Activated CD8-positive, alpha-beta memory T cell treated with anti-CD3 and anti-CD28 coated beads, Interleukin-2, amount 50 U/mL, for 24 hours (primary cell): Measurements from ENCODE around the gene ABHD12.
"Not testable (repeated sequence)": the region's sequence is repeated elsewhere in the genome, so short reads cannot be mapped to it uniquely, and the experiment has no call there.

Experiments
- DNase-seq: peaks from one replicate; pipeline ENCODE4 v3.0.0-alpha.2; 2020; ENCODE audit errors: extremely low read depth

The ABHD12 gene

DNA sequence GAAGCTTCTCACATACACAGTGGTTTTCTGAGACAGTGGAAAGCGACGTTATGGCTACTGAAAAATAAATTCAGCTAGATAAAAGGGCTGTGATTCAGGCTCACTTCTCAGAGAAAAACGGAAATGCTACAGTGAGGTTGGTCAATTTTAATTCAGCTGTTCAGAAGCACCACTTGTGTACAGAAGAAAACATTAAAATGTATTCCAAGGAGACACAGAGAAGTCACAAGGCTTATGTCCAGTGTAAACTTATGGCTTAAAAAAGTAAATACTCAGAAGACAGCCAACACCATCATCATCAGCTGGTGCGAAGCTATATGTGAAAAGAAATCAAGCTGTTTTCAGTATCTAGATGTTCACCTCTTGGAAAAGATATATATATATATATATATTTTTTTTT, 68.6 kb downstream of the ABHD12 start:
- no peak for DNase-seq

DNA sequence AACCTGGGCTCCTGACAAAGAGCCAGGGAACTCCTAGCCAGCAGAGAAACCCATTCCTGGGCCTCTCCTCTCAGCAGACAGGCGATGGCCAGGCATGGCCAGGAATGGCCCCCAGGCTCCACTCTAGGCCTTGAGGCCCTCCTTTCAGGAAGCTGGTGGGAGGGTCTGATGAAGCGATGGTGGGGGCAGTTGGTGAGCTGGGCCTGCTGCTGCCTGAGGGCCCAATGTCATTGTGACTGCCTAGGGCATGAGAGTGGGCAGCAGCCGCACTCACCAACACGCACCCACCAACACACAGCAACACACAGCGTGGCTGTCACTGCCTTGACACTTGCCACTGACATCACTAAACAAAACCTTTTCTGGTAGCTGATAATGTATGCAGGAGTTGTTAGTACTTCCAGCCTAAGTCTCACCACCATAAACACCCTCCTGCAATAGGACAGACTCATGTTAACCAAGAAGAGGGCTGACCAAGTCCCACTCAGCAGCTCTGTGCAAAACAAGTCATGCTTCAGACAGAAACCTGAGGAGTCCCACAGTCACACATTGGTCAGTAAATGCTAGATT, 69.3 kb downstream of the ABHD12 start:
- no peak for DNase-seq

DNA sequence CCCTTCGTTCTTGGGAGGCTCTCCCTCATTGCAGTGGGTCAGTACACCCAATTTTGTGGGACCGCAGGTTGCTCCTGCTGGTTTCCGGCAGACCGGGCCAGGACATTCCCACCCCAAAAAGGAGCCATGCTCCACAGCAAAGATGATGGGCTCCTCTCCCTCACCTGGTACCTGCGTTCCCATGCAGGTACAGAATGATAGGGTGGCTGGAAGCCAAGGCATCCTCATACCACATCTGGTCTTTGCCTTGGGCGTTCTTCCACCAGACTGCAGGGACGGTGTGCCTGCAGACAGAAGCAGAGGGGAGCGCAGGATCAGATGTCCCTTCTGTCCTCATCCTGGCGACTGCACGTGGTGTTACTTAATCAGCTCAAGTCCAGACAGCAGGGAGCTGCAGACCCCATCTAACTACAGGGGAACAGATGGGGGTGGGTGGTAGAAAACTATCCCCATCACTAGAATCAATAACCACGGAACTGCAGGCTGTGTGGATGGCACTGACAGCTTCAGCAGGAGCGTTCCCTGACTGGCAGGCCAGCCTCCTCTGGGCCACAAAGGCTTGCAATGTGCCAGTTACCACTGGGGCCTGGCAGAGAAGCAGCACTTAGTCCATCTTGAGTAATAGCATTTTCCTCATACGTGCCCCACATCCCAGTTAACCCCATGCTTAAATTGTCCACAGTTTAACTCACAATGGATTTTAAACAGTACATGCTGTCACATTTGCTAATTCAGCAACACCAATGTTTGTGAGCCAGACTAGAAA, 70.4 kb downstream of the ABHD12 start:
- DNase-seq: no peak

DNA sequence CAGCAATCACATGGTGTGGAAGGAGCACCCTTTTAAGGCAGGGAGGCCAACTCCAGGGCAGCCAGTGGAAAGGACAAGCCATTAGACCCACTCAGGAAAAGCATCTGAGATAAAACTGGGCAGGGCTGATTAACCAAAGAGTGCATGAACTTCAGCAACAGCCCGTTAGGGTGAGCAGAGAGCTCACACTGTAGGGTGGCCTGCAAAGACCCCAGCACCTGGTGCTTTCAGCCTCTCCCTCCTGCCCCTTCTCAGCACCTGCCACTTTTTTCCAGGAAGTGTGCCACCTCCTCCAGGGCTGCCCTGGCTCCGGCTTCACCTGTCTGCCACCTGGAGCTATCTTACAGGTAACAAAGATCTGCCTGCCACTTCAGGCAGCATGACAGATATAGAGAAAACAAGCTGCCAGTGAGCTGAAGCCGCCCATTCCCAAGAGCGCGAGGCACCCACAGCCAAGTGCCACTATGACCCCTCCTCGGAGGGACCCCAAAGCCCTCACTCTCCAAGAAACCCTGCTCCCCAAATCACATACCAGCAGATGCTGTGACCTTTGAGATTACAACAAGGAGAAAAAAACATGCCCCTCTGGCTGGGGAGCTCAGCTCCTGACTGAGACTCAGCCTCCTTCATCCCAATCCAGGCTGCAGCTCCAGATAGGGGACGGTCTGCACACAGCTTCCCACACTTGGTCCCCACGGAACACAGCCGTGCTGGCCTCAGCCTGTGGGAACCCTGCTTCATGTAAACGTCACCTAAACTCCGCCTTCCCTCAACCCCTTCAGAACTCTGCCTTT, 71.2 kb downstream of the ABHD12 start:
- no peak for DNase-seq

DNA sequence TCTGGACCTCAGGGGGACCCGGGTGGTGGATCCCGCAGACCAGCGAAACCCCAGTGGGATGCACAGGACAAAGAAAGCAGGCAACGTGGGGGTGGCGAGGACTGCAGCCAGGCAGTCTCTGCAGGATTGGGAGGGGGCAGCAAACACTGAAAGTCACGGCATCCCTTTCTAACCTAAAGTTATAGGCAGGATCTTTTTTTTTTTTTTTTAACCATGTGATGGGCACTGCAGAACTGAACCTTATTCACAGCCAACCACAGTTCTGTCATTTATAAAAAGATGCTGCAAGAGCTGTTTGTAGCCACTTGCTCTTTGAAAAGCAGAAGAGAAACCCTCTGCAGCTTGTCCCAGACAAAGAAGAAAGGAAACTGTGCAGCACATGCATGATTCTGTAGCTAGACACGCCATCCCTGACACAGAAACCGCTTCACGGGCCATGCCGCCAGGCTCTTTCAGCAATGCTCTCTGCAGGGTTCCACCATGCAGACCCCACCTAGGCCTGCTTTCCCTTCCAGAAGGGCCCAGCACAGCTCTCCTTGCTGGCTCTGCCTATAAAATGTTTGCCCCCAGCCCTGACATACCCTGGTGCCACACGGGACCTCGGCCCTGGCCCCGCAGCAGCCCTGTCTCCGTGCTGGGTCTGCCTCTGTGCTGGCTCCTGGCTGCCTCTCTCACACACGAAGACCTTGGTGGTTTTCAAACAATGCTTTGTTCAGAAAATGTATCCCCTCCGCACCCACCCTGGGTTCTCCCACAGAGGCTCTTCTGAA, 72.0 kb downstream of the ABHD12 start:
- no peak for DNase-seq

DNA sequence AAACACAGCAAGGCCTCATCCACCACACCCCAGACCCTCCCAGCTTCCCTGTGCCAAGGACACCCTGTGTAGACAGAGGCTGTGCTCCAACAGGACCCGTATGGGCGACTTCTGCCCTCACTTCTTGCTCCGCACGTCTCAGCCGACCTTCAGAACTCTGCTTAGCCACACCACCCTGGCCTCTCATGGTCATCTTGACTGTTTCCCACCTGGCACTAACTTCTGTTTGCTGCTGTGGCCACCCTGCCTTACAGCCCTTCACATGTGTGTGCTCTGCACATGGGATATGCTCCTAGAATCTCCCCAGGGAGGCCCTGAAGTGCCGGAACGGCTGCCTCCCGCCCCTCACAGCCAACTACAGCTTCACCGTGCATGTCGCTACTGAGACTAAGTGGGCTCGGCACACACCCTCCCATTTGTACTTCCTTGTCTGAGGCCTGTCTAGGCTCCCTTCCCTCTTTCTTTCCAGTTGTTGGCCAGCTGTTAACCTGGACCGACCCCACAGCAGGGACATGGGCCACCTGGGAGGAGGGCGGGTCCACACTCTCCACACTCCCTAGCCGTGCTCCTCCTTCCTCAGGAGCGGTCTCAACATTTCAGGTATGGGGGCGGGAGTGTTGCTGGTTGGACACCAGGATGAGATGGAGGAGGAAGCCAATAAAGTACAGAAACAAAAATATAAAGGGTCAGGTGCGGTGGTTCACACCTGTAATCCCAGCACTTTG, 73.1 kb downstream of the ABHD12 start:
- no peak for DNase-seq

DNA sequence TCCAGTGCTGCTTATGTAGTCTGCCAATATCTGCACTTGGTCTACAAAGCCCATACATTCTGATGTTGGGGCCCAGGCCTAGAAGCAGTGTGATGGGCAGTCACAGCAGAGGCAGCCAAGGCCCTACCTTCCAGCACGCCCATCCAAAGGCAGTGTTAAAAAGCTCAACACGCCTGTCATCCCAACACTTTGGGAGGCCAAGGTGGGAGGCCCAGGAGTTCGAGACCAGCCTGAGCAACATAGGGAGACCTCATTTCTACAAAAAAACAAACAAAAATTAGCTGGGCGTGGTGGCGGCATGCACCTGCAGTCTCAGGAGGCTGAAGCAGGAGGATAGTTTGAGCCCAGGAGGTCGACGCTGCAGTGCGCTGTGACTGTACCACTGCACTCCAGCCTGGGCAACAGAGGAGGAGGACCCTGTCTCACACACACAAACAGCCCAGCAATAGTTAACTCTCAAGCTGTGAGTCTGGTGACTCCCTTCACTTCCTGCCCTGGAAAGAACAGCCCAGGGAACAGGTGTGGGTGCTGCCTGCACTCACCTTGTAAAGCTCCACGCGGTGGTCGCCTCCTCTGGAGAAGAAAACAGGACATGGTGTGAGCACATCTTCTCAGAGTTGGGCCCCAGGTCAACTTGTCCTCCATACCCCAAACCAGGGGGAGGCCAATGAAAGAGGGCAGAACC, 74.0 kb downstream of the ABHD12 start:
- no peak for DNase-seq

DNA sequence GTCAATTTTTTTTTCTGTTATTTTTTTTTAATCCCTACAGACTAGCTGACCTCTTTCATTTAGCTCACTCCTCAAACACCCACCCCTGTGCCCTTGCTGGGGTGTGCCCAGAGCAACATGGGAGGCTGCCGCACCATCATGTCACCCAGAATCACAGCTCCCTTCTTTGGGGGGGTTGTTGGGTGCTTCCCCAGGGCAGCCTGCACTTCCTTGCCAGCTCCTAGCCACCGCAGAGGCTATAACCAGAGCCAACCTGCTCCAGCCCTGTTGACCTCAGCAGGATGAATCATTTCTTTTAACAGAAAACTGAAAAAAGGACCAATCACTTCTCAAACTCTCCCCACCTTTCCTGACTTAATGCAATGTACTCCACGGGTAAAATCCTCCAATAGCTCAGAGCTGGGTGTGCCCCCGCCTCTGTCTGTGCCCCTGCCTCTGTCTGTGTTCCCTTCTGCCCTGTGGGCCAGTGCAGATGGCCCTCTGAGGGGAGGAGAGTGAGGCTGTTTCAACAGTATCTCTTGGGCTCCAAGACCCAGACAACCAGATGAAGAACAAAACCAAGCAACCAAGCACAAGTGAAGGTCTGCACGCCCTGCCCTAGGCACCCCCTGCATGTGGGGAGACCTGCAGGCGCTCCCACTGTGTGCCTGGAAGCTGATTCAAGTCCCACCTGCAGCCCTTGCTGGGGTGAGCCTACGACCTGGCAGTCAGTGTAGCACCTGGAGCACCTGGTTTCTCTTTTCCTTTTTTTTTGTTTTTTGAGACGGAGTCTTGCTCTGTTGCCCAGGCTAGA, 75.0 kb downstream of the ABHD12 start:
- DNase-seq: no peak

DNA sequence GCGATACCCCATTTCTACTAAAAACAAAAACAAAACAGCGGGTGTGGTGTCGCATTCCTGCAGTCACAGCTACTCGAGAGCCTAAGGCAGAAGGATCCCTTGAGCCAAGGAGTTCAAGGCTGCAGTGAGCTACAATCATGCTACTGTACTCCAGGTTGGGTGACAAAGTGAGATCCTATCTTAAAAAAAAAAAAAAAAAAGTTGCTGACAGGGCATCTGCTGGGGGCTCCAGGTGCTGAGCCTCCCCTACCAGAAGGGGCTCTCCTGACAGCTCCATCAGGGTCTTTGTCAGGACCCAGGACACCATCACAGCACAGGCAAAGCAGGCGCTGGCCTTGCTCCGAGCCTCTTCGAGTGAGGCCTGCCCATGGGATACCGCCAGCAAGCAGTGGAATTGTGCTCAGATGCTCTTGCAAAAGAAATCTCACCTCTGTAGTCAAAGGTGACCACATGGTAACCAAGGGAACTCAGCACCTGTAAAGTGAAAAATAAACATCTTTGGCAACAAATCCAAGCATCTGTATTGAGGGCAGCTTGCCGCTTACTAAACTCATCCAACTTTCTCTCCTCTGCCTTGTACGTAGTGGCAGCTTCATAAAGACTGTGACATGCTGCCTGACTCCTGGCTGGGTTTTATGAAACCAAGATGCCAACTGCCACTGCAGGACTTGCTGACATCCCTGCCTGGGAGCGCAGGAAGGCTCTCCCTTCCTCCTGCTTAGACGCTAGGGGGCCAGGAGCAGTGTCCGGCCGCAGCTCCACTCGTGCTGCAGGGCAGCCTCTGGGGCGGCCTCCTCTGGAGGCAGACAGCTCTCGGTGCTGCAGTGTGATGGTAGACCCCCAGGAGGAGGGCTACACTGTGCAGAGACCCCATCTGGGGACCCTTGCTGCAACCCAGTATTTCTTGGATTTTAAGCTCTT, 75.9 kb downstream of the ABHD12 start:
- no peak for DNase-seq

DNA sequence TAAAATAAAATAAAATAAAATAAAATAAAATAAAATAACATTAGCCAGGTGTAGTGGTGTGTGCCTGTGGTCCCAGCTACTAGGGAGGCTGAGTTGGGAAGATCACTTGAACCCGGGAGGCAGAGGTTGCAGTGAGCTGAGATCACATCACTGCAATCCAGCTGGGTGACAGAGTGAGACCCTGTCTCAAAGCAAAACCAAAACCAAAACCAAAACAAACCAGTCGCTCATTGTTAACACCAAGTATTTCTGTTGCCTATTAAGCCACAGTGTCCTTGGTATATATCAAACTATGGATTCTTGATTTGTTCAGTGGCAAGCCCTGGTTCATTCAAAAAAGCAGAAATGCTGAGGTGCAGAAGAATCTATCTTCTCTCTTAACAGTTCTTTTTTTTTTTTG, 77.0 kb downstream of the ABHD12 start:
- no peak for DNase-seq

DNA sequence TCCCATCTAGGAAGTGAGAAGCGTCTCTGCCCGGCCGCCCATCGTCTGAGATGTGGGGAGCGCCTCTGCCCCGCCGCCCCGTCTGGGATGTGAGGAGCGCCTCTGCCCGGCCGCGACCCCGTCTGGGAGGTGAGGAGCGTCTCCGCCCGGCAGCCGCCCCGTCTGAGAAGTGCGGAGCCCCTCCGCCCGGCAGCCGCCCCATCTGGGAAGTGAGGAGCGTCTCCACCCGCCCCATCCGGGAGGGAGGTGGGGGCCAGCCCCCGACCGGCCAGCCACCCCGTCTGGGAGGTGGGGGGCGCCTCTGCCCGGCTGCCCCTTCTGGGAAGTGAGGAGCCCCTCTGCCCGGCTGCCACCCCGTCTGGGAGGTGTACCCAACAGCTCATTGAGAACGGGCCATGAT, 77.9 kb downstream of the ABHD12 start:
- not testable (repeated sequence) for DNase-seq

DNA sequence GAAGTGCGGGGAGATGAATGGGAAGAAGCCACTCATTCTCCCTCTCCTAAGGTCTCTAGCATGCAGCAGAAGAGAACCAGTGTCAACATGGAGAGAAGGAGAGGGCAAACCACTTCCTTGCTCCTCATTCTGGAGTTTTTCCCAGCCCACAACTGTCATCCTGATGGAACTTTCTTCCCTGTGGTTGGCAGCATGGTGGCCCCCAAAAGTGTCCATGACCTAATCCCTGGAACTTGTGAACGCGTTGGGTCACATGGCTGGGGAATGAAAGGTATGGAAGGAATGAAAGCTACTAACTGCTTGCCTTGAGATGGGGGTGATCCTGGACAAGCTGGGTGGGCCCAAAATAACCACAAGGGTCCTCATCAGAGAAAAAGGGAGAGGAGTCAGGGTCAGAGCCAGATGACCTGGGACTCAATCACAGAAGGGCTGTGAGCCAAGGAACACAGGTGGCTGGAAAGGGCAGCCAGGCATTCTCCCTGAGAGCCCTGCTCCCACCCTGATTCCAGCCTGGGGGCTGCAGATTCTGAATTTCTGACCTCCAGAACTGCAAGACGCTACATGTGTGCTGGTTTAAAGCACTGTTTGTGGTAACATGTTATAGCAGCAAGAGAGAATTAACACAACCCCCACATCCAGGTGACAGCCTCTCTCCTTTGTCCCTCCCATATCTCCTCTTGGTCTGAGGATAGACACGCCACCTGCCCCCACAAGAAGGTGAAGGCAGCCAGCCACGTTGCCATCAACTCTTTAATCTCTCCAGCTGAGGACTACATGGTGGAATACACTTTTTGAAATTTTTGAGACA, 79.5 kb downstream of the ABHD12 start:
- DNase-seq: no peak

DNA sequence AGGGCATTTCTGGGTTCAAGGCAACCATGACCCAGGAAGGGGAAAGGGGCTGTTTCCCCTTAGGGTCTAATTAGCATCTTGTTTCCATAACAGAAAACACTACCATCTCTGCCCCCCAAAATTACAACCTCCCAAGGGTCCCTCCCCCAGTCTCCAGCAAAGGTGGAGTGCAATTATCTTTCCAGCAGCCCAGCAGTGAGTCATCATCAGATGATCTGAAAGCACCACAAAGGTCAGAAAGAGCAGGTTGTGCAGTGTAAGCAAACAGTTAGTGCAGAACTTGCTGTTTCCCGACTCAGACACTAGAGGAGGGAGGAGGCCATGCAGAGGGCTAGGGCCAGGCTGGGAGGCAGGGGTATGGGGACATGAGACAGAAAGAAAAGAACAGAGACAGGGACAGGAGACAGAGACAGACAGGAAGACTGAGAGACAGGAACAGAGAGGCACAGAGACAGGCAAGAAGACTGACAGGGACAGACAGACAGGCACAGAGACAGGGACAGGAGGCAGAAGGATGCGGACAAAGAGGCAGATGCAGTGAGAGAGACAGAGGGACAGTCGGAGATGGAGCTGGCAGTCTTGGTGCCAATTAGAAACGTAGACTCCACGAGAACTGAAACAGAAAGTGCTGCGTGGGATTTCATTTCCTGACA, 80.2 kb downstream of the ABHD12 start:
- peak; percentile 7 for DNase-seq

DNA sequence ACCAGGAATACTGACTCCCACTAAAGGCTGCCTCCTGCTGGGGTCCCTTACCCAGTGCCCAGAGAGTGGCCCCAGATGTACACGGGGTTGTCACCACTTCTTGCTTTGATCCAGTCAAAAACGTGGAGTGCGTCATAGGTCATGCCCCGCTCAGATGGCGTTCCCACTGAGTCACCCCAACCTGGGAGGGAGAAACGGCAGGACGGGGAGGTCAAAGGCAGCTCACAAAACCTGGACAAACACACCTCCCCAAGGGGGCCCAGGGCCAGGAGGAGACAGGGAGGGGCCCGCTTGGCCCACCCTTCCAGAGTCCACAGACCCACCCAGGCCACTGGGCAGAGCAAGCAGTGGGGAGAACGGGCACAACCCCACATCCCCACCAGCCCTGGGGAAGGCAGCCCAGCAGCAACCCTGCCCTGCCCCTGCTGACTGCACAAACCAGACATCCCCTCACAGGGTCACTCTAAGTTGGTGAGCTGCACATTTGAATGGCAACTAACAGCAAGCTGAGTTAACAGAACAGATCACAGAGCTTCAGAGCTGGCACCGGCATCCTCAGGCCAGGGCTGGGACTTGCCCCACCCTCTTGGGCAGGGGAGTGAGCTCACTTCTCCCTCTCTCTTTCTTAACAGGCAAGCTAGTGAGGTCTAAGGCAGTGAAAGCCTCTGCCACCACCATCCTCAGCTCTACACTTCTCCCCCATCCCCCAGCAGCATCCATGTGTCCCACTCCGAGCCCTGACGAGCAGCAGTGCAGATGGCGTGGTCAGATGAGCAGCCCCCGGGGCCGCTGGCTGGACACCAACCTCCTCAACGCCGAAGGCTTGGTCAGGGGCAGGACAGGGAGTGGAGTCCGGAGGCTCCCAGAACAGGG, 81.0 kb downstream of the ABHD12 start:
- no peak for DNase-seq

DNA sequence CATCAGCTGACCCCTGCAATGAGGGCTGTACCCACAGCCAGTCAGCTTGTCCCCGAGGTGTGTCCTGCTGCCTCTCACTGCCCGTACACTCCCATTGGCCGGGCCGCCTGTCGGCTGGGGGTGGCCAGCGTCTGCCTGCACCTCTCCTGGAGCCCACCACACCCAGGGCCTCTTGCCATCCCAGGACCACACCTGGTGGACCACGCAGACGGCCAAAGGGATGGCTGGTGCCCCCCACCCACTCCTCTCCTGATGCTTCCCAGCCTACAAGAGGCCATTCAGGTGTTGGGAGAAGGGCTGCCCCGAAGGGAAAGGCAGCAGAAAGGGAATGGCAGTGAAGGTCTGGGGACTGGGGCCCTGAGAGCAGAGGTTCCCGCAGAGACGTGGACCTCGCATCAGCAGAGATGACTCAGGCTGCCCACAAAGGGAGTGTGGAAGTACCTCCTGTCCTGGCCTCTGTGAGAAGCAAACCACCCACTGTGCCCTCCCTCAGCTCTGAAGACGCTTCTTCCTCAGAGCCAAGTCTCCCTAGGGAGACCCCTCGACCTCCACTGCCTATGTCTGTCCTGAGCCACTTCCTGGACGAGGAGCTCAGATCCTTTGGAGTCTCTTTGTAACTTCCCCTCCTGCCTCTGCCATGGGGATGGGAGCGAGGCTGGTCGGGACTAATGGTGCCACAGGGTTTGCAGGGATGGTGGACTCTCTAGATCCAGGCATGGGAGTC, 81.8 kb downstream of the ABHD12 start:
- no peak for DNase-seq

DNA sequence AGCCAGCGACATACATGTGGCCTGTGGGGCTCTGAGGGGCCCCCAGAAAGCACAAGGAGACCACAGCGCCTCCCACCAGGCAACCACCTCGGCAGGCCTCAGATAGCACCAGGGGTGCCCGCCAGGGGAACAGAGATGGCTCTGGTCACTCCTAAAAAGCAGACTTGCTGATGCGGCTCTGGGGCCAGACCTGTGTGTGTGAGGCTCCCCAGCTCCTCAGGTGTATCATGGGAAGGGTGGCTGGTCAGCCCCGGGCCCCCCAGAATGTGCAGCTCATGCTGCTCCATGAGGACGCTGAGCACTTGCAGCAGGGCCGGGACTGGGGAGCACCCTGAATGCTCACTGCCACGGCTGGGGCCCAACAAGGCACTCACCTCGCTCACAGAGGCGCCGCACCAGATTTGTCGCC, 82.5 kb downstream of the ABHD12 start:
- no peak for DNase-seq
